ENCODE results near the gene CEP57L1. TPM values are rescaled to one million over a fixed set of nuclear protein-coding genes. Genes with fewer than 3 reads are reported as not detected.

Gene CEP57L1
- total RNA-seq, 1 experiment from 2014 or later = 26.4 TPM

- ChIA-PET POLR2A (ENCODE audit: unreplicated experiment) (no interaction called here), CTCF (no interaction called here)
- Histone ChIP-seq H3K9ac (ENCODE audit: low read length) (no peak overlapping the region), H4K20me1 (ENCODE audit: low read length) (no peaks in the 10 kb centered on the region), H3K79me2 (ENCODE audit: low read length) (no peaks in the 10 kb centered on the region), H3K4me1 (ENCODE audit: insufficient read depth, low read length) (0 out of 2 replicates have a peak, but pooled peaks cover 4% of the 10 kb centered on the region), H3K9me3 (ENCODE audit: low read length) (no peaks in the 10 kb centered on the region), H3K27ac (ENCODE audit: low read length) (no peak overlapping the region), H2AFZ (ENCODE audit: low read length) (no peak overlapping the region), H3K4me3 (ENCODE audit: low read length) (no peak overlapping the region), H3K36me3 (ENCODE audit: low read depth, low read length) (no peaks in the 10 kb centered on the region), H3F3A (ENCODE audit: low read length, unreplicated experiment) (no peaks in the 10 kb centered on the region), H3K27me3 (ENCODE audit: low read length) (no peaks in the 10 kb centered on the region), H3K4me2 (ENCODE audit: low read length) (0 out of 2 replicates have a peak overlapping the region, but pooled peaks have one; percentile 8), H3K9me2 (replicated peaks; ENCODE audit: low read length) (no peaks in the 10 kb centered on the region)
- ATAC-seq = no peak; the same call in 1 of the 2 replicates
- no TSS peak for BruUV-seq (replicated peaks)
- intact Hi-C loops (cut with micrococcal nuclease) = loop anchor here (1.0 to 5.0 kb wide), 5 partner anchors 171 to 531 kb away; no protein-coding TSS in a partner anchor
- peak; percentile 74 for DNase-seq
- TF ChIP-seq EZH2 (IDR thresholded peaks at IDR 0.05; ENCODE audit: low read length, unreplicated experiment) (no peak), CTCF (conservative IDR thresholded peaks at IDR 0.05; ENCODE audit: low read depth, low read length) (peak; percentile 72)
Observed at GRCh38 chr6:109073344-109074132, 21.8 kb upstream of the CEP57L1 start.

- H3K79me2 ChIP-seq (ENCODE audit: low read length) = no peaks in the 10 kb centered on the region
- H3K27ac ChIP-seq (ENCODE audit: low read length) = no peak overlapping the region
- no peak for TF ChIP-seq EZH2 (IDR thresholded peaks at IDR 0.05; ENCODE audit: low read length, unreplicated experiment)
- TF ChIP-seq EZH2phosphoT487 (IDR thresholded peaks at IDR 0.05; ENCODE audit: borderline replicate concordance, low read length) = no peak
- TF ChIP-seq CTCF (conservative IDR thresholded peaks at IDR 0.05; ENCODE audit: low read depth, low read length) = no peak
- no peaks in the 10 kb centered on the region for H3K27me3 ChIP-seq (ENCODE audit: low read length)
- ChIA-PET CTCF (no interaction called here), POLR2A (ENCODE audit: unreplicated experiment) (no interaction called here)
- H3K4me1 ChIP-seq (ENCODE audit: insufficient read depth, low read length) = 0 out of 2 replicates have a peak, but pooled peaks cover 4% of the 10 kb centered on the region
- no peak overlapping the region for H3K9ac ChIP-seq (ENCODE audit: low read length)
- no peak overlapping the region for H3K4me3 ChIP-seq (ENCODE audit: low read length)
- H2AFZ ChIP-seq (ENCODE audit: low read length) = no peak overlapping the region
- DNase-seq (no peak), ATAC-seq (no peak)
- no peaks in the 10 kb centered on the region for H3F3A ChIP-seq (ENCODE audit: low read length, unreplicated experiment)
- no peak overlapping the region for H3K4me2 ChIP-seq (ENCODE audit: low read length)
- no peaks in the 10 kb centered on the region for H3K36me3 ChIP-seq (ENCODE audit: low read depth, low read length)
- intact Hi-C loops (cut with micrococcal nuclease) = loop anchor here (5.0 kb wide), 2 partner anchors 237 to 517 kb away; no protein-coding TSS in a partner anchor
- H4K20me1 ChIP-seq (ENCODE audit: low read length) = no peaks in the 10 kb centered on the region
- no peaks in the 10 kb centered on the region for H3K9me3 ChIP-seq (ENCODE audit: low read length)
- no TSS peak for BruUV-seq (replicated peaks)
- no peaks in the 10 kb centered on the region for H3K9me2 ChIP-seq (replicated peaks; ENCODE audit: low read length)
Observed at GRCh38 chr6:109074133-109074415, 21.2 kb upstream of the CEP57L1 start.

- ATAC-seq (peak; percentile 33), DNase-seq (peak; percentile 10)
- ChIA-PET POLR2A (ENCODE audit: unreplicated experiment) (interaction anchor here (0.5 to 0.6 kb wide), 2 partner anchors 17 to 516 kb away, joined by 4 to 10 read pairs; no protein-coding TSS in a partner anchor), CTCF (no interaction called here)
- Histone ChIP-seq H2AFZ (ENCODE audit: low read length) (no peak overlapping the region), H3K4me3 (ENCODE audit: low read length) (no peak overlapping the region), H3K4me1 (ENCODE audit: insufficient read depth, low read length) (0 out of 2 replicates have a peak, but pooled peaks cover 4% of the 10 kb centered on the region), H3K27me3 (ENCODE audit: low read length) (no peaks in the 10 kb centered on the region), H3K79me2 (ENCODE audit: low read length) (no peaks in the 10 kb centered on the region), H3K9me2 (replicated peaks; ENCODE audit: low read length) (no peaks in the 10 kb centered on the region), H3F3A (ENCODE audit: low read length, unreplicated experiment) (no peaks in the 10 kb centered on the region), H3K9ac (ENCODE audit: low read length) (no peak overlapping the region), H3K9me3 (ENCODE audit: low read length) (no peaks in the 10 kb centered on the region), H3K27ac (ENCODE audit: low read length) (no peak overlapping the region), H3K36me3 (ENCODE audit: low read depth, low read length) (no peaks in the 10 kb centered on the region), H3K4me2 (ENCODE audit: low read length) (no peak overlapping the region), H4K20me1 (ENCODE audit: low read length) (no peaks in the 10 kb centered on the region)
- BruUV-seq (replicated peaks) = no TSS peak
- intact Hi-C loops (cut with micrococcal nuclease) = loop anchor here (5.0 kb wide), 1 partner anchor 316 kb away; no protein-coding TSS in a partner anchor
- TF ChIP-seq EZH2 (IDR thresholded peaks at IDR 0.05; ENCODE audit: low read length, unreplicated experiment) (no peak), CTCF (conservative IDR thresholded peaks at IDR 0.05; ENCODE audit: low read depth, low read length) (no peak), EZH2phosphoT487 (IDR thresholded peaks at IDR 0.05; ENCODE audit: borderline replicate concordance, low read length) (no peak)
Observed at GRCh38 chr6:109075934-109076333, 19.4 kb upstream of the CEP57L1 start.
